ENCODE data around the gene ZNF678.
"Not testable (repeated sequence)": the region's sequence is repeated elsewhere in the genome, so short reads cannot be mapped to it uniquely, and the experiment has no call there.

The ZNF678 gene

DNA sequence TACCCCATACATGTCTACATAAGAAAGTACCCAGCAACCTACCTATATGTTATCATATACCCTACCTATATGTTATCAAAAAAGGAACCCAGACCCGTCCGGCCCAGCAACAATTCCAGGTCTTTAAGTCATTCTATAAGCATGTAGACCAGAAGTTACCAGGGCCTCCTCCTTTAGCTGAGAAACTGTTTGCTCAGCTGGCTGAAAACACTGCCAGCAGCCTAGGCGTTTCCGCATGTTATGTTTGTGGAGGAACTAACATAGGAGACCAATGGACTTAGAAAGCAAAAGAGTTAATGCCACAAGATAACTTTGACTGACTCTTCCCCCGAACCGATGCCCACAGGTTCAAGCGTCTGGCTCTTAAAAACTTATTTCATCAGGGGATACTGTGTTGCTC lies 7.1 kb upstream of the ZNF678 start:
- no peak for DNase-seq

DNA sequence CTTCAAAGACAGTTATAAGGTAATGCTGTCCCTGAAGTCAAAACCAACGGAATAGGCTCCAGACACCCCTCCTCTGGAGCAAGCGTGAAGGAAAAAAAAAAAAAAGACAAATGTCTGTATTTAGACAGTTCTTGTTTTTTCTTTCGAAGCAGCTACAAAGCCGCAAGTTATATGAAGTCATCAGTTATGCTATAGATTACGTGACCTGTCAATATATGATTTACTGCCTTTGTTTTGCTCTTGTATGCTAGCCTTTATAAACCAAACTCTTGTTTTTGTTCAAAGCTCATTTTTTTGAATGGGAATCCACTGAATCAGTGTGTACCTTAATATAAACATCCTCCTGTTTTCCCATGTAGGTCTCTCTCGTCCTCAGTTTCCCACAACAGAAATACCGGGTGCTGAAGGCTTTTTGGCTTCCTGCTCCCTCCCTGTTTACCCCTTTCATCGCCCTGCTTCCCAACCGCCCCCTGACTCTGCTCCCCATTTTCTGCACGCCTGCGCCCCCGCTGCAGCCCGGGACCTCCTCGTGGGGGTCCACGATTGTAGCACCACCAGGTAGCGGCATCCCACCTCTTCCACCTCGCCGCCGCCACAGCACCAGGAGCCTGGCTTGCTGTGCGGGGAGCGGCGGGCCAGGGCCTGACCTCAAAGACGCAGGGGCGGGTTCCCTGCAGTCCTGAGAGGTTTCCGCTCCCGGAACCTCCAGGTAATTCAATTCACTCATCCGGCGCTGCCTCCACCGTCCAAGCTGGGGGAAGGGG lies 5.2 kb upstream of the ZNF678 start:
- no peak for DNase-seq

DNA sequence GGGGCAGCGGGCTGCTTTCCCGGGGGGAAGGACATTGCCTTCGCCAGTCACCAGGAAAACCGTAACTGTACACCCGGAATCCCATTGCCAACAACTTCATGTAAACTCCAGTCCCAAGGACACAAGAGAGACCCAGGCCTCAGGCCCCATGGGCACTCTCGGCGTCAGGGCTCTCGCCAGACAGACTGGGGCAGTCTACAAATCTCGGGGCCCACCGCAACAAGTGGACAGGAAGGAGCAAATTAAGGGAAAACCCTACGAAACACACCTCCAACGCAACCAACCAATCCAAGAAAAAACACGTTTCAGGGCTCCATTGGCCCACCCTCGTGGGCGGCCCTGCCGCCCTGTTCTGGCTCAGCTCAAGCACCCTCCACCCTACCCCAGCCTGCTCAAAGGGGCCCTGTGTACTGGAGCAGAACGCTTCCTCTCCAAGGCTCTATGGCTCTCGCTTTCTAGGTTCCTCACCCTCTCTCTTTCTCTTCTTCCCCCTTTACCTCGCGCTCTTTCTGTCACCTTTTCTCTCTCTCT lies 4.6 kb upstream of the ZNF678 start:
- DNase-seq = no peak

DNA sequence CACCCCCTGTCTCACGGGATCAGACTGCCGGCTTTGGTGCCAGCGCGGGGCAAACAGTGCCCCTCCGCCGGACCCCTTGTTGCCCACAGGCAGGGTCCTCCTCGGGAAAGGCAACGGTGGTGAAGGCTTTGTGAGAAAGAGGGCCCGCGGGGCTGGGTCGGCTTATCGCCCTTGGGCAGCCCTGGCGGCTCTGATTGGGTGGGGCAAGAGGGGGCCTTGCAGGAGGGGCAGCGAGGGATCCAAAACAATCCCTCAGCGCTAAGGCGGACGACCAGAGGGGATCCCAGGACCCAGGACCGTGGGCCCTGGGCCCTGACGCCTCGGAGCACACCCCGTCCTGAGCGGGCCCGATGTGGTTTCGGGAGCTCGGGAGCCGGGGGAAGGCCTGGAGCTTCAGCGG lies 3.9 kb upstream of the ZNF678 start:
- no peak for DNase-seq

DNA sequence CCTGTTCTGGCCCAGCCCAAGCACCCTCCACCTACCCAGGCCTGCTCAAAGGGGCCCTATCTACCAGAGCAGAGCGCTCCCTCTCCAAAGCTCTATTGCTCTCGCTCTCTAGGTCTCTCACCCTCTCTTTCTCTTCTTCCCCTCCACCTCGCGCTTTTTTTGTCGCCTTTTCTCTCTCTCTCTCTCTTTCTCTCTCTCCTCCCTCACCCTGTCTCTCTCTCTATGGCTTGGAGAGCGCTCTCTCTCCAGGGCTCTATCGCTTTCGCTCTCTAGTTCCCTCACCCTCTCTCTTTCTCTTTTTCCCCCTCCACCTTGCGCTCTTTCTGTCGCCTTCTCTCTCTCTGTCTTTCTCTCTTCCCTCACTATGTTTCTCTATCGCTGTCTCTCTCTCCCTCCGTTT lies 3.4 kb upstream of the ZNF678 start:
- no peak for DNase-seq

DNA sequence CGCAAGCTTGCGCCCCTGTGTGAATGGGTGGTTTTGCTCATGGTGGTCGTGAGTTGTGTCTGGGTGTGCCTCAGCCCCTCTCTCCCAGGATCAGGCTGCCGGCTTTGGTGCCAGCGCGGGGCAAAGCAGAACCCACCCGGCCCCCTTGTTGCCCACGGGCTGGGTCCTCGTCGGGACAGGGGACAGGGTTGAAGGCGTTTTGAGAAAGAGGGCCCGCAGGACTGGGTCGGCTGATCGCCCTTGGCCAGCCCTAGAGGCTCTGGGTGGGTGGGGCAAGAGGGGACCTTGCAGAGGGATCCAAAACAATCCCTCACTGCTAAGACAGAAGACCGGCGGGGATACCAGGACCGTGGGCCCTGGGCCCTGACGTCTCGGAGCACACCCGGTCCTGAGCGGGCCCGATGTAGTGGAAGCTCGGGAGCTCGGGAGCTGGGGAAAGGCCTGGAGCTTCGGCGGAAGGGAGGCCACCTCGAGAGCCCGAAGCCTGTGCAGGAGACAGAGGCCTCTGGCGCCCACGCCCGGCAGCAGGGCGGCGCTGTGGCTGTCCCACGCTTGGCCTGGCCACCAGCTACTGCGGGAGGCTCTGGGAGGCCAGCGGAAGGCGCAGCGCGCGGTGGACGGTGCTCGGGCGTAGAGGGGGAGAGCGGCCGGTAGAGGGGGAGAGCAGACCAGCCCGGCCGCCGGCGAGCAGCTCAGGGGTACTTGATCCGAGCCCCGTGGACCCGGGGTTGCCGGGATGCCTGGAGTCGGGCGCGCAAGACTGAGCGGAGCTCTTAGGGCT lies 2.8 kb upstream of the ZNF678 start:
- no peak for DNase-seq

DNA sequence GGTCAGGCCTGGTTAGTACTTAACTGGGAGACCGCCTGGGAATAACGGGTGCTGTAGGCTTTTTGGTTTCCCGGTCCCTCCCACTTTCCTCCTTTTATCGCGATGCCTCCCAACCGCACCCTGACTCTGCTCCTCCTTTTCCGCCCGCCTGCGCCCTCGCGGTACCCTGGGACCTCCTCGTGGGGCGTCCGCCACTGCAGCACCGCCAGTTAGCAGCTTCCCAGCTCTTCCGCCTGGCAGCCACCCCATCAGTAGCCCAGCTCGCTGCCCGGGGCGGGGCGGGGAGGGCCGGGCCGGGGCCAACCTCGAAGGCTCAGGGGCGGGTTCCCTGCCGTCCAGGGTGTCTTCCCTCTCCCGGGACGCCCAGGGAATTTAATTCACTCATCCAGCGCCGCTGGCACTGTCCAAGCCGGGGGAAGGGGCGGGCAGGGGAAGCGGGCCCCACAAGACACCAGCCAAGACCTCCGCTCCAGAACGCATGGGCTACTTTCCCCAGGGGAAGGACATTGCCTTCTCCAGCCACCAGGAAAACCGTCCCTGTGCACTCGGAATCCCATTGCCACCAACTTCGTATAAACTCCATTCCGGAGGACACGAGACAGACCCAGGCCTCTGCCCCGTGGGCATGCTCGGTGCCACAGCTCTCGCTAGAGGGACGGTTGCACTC lies 2.0 kb upstream of the ZNF678 start:
- no peak for DNase-seq

DNA sequence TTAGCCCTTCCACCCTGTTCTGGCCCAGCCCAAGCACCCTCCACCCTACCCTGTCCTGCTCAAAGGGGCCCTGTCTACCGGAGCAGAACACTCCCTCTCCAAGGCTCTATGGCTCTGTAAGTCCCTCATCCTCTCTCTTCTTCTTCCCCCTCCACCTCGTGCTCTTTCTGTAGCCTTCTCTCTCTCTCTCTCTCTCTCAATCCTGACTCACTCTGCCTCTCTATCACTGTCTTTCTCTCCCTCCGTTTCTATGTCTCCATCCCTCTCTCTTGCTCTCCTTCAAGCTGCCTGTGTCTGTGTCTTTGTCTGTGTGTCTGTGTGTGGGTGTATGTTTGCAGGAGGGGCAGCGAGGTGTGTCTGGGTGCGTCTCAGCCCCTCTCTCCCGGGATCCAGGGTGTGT lies 1.3 kb upstream of the ZNF678 start:
- no peak for DNase-seq

DNA sequence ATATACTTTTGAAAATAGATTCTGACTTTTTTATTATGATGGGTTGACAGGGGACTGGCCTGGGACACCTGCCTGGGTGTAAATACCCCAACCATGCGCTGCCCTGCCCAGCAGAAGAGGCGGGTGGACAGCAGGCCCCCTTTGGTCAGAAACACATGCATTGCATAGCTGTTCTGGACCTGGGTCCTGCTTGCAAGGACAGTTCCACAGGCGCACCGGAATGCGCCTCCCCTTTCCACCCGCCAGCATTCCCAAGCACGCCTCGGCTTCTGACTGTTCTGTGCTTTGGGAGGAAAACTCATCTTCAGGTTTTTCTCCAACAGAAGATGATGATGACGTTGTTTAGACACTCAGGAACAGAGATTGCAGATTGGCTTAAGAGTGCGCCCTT lies 428 bp upstream of the ZNF678 start:
- no peak for DNase-seq

DNA sequence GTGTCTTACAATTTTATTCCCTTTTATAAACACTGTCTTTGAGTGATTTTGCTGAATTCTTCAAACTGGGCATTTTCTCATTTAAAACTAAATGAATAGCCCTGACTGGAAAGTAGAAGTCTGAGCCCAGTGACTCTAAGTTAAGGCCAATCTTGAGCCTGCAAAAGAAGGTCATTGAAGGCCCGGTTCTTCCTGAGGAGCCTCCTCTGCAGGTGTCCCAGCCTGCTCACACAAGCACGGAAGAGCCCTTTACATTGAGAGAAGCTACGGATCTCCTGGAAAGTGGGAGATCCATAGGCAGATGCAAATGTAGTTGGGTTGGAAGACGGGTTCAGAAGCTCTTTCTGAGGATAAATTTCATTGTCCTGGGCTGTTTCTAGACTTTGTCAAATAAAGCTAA lies 3.9 kb downstream of the ZNF678 start:
- no peak for DNase-seq

DNA sequence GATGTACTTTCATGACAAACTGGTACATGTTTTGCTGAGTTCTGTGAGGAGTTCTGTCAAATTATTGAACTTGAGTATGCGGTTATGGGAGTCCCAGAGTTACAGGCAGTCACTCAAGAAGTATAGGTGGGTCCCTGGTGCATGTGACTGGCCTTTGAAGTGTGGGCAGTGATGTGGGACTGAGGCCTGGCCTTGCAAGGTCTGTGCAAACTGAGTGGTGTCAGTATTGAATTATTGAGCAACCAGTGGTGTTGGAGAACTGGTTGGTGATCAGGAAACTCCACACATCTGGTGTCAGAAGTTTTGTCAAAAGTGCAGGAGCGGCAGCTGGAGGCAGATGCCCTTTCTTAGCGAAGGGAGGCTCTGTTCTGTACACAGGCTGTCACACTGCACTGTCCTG lies 5.2 kb downstream of the ZNF678 start:
- no peak for DNase-seq

DNA sequence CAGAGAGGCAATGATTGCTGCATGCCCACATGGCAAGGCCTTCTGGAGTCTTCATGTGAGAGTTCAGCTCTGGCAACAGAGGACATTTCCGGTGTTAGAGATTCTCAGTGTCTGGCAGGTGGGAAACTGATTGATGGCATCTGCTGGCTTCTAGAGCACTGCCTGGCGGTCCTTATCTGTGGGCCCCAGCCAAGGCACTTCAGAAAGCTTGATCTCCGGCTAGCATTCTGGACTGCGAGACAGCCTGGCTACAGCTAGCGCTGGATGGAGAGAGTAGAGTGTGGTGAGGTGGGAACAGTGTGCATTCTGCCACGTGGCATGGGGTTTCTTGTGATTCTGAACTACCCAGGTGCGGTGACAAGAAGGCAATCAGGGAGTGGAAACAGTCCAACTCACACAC lies 9.4 kb downstream of the ZNF678 start:
- no peak for DNase-seq

DNA sequence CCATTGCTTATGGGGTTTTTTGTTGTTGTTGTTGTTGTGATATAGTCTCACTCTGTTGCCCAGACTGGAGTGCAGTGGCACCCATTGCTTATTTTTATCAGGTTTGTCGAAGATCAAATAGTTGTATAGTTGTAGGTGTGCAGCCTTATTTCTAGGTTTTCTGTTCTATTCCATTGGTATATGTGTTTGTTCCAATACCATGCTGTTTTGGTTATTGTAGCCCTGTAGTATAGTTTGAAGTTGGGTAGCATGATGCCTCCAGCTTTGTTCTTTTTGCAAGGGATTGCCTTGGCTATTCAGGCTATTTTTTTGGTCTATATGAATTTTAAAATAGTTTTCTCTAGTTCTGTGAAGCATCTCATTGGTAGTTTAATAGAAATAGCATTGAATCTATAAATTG lies 11.6 kb downstream of the ZNF678 start:
- DNase-seq = no peak

DNA sequence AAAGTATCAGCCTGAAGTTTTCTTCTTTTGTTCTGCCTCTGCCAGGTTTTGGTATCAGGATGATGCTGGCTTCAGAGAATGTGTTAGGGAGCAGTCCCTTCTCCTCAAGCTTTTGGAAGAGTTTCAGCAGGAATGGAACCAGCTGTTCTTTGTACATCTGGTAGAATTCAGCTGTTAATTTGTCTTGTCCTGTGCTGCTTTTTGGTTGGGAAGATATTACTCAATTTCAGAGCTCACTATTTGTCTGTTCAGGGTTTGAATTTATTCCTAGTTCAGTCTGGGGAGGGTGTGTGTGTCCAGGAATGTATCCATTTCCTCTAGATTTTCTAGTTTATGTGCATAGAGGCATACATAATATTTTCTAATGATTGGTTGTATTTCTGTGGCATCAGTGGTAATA lies 12.8 kb downstream of the ZNF678 start:
- no peak for DNase-seq

DNA sequence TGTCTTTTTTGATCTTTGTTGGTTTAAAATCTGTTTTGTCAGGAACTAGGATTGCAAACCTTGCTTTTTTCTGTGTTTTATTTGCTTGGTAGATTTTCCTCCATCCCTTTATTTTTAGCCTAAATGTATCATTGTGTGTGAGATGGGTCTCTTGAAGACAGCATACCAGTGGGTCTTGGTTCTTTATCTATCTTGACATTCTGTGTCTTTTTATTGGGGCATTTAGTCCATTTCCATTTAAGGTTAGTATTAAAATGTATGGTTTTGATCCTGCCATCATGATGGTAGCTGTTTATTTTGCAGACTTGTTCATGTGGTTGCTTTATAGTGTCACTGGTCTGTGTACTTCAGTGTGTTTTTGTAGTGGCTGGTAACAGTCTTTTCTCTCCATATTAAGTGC lies 14.1 kb downstream of the ZNF678 start:
- no peak for DNase-seq

DNA sequence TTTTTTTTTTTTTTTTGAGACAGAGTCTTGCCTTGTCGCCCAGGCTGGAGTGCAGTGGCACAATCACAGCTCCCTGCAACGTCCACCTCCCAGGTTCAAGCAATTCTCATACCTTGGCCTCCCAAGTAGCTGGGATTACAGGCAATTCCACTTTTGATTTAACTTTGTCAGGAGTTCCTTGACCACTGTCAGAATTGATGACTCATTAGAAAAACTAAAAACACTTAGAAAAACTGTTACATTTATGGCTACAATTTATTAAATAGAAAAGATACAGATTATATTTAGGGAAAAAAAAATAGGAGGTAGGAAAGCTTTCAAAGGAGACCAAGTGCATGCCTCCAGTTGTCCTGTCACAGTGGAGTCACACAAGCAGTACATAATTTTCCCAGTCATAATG lies 20.0 kb downstream of the ZNF678 start:
- DNase-seq = no peak

DNA sequence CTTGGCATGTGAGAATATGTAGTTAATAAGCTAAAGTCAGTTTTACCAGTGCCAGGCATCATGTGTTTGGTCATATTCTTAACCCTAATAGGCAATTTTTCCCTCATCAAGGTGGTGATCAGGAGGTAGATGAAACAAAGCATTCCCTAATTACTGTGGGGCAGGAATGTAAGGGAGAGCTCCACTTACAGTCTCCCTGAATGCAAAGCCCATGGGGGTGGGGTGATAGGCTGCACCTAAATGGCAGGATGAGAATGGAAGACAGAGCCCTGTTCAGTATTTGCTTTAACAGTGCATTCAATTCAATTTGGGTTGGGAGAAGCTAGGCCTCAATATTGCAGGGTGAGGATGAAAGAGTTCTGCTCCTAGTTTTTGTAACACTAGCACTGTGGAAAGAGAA lies 23.4 kb downstream of the ZNF678 start:
- no peak for DNase-seq

DNA sequence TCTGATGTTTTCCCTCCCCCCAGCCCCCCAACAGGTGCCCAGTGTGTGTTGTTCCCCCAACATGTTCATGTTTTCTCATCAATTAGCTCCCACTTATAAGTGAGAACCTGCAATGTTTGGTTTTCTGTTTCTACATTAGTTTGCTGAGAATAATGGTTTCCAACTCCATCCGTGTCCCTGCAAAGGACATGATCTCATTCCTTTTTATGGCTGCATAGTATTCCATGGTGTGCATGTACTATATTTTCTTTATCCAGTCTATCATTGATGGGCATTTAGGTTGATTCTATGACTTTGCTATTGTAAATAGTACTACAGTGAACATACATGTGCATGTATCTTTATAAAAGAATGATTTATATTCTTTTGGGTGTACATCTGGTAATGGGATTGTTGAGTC lies 24.6 kb downstream of the ZNF678 start:
- no peak for DNase-seq

DNA sequence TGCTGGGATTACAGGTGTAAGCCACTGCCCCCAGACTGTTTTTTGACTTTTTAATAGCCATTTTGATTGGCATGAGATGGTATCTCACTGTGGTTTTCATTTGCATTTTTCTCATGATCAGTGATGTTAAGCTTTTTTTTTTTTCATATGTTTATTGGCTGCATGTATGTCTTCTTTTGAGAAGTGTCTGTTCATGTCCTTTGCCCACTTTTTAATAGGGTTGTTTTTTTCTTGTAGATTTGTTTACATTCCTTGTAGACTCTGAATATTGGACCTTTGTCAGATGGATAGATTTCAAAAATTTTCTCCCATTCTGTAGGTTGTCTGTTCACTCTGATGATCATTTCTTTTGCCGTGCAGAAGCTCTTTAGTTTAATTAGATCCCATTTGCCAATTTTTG lies 25.4 kb downstream of the ZNF678 start:
- not testable (repeated sequence) for DNase-seq

DNA sequence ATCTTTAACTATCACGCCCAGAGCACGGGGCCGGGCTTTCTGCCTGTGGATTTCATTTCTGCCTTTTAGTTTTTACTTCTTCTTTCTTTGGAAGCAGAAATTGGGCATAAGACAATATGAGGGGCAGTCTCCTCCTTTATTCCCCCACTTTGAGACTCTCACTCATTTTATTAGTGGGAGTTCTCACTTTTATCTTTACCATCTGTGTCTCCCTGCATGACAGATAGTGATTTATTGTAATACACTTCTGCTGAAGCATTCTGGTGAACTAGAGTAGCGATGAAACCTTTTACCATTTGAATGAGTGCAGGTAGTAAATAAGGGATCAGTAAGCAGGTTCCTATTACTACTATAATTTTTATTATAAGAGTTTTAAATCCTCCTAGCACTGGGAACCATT lies 26.4 kb downstream of the ZNF678 start:
- not testable (repeated sequence) for DNase-seq

DNA sequence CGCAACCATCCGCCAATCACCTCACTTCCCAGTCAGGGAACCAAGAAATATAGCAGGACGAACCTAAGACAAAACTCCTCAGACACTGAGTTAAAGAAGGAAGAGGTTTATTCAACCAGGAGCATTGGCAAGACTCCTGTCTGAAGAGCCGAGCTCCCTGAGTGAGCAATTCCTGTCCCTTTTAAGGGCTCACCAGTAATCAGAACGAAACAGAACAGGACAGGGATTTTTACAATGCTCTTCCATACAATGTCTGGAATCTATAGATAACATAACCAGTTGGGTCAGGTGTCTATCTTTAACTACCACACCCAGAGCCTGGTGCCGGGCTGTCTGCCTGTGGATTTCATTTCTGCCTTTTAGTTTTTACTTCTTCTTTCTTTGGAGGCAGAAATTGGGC lies 32.9 kb downstream of the ZNF678 start:
- DNase-seq = not testable (repeated sequence)

DNA sequence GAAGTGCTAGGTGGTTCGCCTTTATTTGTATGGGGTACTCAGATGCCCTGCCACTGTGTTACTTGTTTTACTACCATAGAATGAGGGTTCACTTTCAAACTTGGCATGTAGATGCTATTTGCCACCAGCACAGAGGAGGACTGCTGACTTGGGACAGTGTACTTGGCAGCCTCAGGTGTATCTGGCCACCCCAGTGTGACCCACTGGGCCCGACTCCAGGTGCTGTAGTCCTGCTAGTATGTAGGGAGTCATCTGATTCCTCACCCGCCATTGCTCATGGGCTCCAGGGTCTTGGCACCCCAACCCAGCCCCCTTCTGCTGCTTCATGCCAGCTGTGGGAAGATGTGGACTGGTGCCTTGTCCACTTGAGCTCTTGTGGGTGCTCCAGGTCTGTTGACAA lies 40.0 kb downstream of the ZNF678 start:
- DNase-seq = no peak

DNA sequence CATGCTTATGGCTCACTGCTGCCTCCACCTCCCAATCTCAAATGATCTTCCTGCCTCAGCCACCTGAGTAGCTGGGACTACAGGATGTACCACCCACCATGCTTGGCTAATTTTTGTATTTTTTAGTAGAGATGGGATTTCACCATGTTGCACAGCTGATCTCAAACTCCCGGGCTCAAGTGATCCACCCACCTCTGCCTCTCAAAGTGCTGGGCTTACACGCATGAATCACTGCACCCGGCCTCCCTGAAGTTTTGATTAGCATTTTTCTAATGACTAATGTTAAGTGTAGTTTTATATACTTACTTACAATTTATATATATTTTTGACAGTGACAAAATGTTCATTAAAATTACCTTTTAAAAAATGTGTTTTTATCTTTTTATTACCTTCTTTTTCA lies 41.1 kb downstream of the ZNF678 start:
- DNase-seq = no peak

DNA sequence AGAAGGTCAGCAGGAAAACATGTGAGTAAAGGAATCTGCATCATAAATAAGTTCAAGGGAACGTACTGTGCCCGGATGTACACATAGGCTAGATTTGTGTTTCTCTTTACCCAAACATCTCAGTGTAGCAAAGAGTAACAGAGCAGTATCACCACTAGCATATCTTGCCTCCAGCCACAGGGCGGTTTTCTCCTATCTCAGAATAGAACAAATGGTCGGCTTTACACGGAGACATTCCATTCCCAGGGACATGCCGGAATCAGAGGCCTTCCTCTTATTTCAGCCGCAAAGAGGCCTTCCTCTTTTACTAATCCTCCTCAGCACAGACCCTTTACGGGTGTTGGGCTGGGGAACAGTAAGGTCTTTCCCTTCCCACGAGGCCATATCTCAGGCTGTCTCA lies 42.9 kb downstream of the ZNF678 start:
- not testable (repeated sequence) for DNase-seq

Data from bone marrow (tissue), 2 donors.